Inflammatory macrophage treated with lipopolysaccharide for 1 hour (primary cell): ENCODE results near the gene CDH2.
"Not testable (repeated sequence)": the region's sequence is repeated elsewhere in the genome, so short reads cannot be mapped to it uniquely, and the experiment has no call there.

Experiments used
- DNase-seq, 2 donors: peaks; one replicate each; pipeline ENCODE4 v3.0.0-alpha.2; 2020 to 2022

CDH2 gene

DNA sequence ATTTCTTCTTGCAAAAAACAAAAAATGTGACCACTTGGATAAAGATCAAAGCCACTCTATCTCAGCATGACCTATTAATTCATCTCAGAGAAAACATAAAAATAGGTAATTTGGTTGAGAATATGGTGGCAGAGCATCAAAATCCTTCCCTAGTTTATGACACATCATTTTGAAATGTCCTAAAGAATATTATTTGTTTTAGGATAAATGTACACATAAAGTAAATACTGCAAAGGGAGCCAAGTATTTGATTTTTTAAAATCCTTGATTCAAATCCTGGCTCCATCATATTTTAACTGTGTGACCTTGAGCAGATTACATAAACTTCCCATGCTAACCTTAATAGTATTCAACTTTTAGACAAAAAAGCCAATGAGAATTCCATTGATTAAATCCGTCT lies 206.6 kb downstream of the CDH2 start:
- no peak for DNase-seq

GRCh38 chr18:27969206-27969605 lies 207.7 kb downstream of the CDH2 start:
- no peak for DNase-seq

- DNase-seq: no peak
These were observed 208.8 kb downstream of the CDH2 start for GRCh38 chr18:27967913-27968824.

DNA sequence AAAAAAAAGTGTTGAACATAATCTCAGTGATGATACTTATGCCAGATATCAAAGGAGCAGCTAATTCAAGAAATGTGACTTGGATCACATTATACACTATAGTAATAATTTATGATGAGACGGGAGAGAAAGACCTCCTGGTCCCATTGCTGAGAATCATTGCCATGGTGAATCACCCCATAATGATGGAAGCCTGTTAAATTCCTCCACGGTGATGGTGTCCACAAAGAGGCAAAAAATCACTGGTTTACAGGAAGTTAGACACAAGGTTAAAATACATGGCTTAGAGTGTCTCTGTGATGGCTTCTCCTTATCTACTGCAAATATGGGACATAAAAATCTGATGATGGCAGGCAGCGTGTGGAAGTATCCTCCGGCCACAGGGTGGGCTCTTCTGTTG lies 210.0 kb downstream of the CDH2 start:
- no peak for DNase-seq

DNA sequence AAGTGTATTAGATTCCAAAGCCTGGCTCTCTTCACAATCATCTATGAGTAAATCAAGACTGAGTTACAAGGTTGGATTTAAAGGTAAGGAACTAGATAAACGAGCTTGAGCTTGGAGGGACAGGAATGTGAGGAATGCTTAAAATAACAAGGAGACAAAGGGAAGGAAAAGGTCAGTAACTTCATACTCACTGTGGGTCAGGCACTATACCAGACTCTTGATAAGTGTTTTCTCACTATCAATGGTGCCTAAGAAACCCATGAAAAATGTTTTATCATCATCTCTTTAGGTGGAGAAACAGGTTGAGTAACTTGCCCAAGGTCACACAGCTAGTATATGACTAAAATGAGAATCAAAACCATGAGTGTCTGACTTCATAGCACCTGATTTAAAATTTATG lies 212.1 kb downstream of the CDH2 start:
- DNase-seq: no peak

- no peak for DNase-seq
These were observed 217.8 kb downstream of the CDH2 start for GRCh38 chr18:27959101-27959500.

- DNase-seq: no peak
These were observed 220.8 kb downstream of the CDH2 start for GRCh38 chr18:27956001-27956640.

DNA sequence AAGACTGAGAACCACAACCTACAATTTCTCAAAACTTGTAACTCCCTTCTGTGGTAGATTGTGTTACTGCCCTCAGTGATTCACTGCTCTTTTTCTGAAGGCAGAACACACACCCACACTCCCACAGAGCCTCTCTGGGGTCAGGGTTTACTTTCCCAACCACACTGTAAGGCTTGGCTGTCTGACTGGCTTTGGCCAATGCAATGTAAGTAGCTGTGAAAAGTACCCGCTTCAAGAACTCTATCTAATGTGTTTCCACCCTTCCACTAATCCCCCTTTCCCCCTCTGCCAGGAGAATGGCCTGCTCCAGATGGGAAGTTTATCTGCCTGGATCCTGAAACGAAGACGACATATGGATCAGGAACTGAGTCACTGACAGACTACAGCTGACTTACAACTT lies 222.7 kb downstream of the CDH2 start:
- no peak for DNase-seq

DNA sequence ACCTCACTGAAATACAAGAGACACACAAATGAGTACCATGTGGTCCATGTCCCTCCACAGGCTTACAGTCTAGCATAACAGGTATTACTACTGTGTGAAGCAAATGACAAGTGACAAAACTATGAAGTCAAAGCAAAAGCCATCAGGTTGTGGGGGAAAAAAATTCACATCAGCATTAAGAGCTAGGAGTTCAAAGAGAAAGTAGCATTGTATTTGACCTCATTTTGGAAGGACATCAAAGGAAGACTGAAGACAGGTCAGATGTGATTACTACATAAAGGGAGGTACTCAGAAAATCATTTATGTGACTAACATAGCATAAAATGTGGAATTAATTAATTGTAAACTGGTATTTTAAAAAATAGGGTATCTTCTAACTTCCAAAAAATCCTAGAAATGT lies 224.2 kb downstream of the CDH2 start:
- no peak for DNase-seq

GRCh38 chr18:27950648-27951228 lies 226.2 kb downstream of the CDH2 start:
- no peak for DNase-seq

DNA sequence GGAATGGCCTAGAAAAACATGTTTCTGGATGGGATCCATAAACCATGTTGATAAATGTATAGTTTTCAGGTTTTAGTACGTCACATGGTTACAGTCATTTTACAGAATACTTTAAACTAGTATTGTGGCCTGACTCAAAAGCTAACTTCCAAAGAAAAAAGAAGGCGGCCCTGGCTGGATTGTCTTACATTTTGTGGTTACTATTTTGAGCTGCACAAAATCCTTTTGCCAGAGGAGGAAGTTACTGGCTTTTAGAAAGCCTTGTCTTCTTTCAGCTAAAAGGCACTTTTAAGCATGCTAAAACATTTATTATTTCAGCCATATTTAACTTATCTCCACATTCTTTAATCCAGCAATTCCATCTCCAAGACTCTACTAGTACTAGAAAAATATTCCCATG lies 227.9 kb downstream of the CDH2 start:
- no peak for DNase-seq

- no peak for DNase-seq
These were observed 234.2 kb downstream of the CDH2 start for GRCh38 chr18:27942706-27943105.

- no peak for DNase-seq
These were observed 245.4 kb downstream of the CDH2 start for GRCh38 chr18:27931535-27931934.

DNA sequence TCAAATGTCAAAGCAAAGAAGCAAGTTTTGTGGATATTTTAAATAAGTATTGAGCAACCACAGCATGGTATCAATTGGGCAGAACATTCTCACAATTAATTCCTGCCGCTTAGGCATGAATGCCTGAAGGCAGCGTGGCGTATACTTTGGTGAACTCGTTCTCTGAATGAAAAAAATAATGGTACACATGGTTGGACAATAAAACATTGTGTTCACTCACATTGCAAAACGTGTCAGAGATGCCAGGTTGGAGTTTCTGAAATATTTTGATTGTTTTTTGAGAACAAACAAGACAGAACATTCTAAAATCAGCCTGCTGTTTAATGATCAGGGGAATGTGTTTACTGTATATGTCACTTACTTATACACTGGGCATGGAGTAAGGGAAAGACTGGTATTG lies 254.2 kb downstream of the CDH2 start:
- DNase-seq: no peak

GRCh38 chr18:27921904-27922751 lies 254.8 kb downstream of the CDH2 start:
- DNase-seq: no peak

- DNase-seq: no peak
These were observed 255.5 kb downstream of the CDH2 start for GRCh38 chr18:27921392-27921791.

- DNase-seq: no peak
These were observed 256.1 kb downstream of the CDH2 start for GRCh38 chr18:27920836-27921235.

DNA sequence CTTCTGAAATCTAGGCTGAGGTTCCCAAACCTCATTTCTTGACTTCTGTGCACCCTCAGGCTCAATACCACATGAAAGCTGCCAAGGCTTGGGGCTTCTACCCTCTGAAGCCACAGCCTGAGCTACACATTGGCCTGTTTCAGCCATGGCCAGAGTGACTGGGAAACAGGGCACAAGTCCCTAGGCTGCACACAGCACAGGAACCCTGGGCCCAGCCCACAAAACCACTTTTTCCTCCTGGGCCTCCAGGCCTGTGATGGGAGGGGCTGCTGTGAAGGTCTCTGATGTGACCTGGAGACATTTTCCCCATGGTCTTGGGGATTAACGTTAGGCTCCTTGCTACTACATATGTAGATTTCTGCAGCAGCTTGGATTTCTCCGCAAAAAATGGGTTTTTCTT lies 270.7 kb downstream of the CDH2 start:
- not testable (repeated sequence) for DNase-seq

- DNase-seq: no peak
These were observed 273.0 kb downstream of the CDH2 start for GRCh38 chr18:27903906-27904305.

GRCh38 chr18:27901424-27902226 lies 275.3 kb downstream of the CDH2 start:
- DNase-seq: no peak
